Activated effector memory CD4-positive, alpha-beta T cell treated with Interleukin-2 at 50 U/mL for 16 hours (primary cell): Measurements from ENCODE around the gene MARCHF3.
"Not testable (repeated sequence)": the region's sequence is repeated elsewhere in the genome, so short reads cannot be mapped to it uniquely, and the experiment has no call there.

Experiments used
- DNase-seq: peaks from one replicate; pipeline ENCODE4 v3.0.0-alpha.2; 2020

The MARCHF3 gene

DNA sequence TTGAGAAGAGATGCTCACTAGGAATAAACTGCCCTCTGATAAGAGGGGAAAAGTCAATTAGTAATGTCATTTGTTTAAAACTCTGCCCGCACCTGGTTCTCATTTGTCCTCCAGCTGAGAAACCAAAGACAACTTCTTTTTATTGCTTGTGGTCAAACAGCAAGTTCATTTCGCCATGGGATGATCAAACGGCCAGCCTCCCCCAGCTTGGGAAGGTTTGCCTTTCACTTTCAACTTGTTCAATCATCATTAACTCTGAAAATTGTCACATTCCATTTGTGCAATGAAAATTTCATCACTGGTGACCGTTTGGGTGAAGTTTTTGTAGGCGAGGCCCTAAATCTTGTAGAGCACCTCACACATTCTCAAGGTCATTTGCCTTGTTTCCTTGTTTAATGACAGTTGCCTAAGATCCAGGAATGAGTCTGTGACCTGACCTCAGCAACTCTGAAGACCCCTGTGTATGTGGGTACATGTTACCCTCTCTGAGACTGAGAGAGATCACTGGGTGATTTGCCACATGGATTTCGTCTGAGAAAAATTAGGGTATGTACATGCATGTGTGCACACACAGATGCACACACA is 117.7 kb downstream of the MARCHF3 start:
- no peak for DNase-seq

DNA sequence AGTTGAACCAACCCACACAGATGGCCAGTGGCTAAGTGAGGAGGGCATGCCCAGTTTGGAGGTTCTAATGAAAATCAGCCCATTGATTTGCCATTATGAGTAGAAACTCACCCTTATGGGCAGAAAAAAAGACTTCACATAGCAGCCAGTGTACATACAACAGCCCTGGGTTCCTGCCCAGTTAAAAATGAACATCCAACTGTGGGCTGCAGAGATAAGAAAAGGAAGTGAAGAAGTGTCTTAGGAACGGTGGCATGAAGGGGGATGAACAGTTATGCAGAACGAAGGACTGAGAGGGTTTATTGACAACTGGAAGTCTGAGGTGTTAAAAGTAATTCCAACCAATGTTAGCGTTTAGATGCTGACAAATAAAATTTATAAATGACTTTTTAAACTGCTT is 118.4 kb downstream of the MARCHF3 start:
- no peak for DNase-seq

DNA sequence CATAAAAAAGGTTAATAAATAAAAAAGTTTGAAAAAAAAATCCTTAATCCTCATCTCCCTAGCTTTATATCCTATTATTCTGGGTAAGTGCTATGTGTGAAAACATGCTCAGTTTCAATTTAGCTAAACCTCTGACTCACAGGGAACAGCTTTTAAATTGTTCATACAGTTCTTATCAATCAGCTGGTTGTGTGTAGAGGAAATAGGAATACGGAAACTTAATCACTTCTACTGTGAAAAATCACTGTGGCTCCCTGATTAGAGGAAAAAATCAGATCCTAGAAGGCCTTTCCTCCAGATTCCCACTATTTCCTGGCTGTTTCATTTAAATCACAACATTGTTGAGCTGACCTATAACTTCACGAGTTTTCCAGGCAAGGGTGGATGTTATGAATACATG is 120.5 kb downstream of the MARCHF3 start:
- DNase-seq: no peak

DNA sequence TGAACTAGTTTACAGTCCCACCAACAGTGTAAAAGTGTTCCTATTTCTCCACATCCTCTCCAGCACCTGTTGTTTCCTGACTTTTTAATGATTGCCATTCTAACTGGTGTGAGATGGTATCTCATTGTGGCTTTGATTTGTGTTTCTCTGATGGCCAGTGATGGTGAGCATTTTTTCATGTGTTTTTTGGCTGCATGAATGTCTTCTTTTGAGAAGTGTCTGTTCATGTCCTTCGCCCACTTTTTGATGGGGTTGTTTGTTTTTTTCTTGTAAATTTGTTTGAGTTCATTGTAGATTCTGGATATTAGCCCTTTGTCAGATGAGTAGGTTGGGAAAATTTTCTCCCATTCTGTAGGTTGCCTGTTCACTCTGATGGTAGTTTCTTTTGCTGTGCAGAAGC is 126.0 kb downstream of the MARCHF3 start:
- DNase-seq: not testable (repeated sequence)

DNA sequence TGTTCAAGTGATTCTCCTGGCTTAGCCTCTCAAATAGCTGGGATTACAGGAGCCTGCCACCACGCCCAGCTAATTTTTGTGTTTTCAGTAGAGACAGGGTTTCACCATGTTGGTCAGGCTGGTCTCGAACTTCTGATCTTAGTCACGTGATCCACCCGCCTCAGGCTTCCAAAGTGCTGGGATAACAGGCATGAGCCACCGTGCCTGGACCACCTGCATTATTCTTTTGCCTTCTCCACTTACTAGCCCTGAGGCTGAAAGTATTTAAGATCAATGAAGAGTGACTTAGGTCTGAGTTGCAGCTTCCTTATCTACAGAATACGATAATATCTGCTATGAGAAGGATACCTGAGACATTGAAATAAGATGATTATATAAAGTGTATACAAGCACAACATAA is 129.6 kb downstream of the MARCHF3 start:
- no peak for DNase-seq

DNA sequence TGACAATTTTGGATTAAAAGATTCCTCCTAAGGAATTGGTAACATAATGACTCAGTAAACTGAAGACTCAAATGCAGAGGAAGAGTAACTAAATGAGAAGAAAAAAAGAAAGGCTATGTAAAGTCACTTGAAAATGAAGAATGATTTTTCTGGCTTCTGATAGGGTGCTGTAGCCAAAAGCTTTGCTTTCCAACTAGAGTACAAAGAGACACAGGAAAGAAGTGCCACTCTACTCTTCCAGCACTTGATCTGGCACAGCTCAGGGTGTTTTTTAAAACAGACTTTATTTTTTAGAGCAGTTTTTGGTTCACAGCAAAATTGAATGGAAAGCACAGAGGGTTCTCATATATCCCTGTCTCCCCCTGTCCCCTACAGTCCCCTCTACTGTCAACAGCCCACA is 130.9 kb downstream of the MARCHF3 start:
- DNase-seq: no peak

DNA sequence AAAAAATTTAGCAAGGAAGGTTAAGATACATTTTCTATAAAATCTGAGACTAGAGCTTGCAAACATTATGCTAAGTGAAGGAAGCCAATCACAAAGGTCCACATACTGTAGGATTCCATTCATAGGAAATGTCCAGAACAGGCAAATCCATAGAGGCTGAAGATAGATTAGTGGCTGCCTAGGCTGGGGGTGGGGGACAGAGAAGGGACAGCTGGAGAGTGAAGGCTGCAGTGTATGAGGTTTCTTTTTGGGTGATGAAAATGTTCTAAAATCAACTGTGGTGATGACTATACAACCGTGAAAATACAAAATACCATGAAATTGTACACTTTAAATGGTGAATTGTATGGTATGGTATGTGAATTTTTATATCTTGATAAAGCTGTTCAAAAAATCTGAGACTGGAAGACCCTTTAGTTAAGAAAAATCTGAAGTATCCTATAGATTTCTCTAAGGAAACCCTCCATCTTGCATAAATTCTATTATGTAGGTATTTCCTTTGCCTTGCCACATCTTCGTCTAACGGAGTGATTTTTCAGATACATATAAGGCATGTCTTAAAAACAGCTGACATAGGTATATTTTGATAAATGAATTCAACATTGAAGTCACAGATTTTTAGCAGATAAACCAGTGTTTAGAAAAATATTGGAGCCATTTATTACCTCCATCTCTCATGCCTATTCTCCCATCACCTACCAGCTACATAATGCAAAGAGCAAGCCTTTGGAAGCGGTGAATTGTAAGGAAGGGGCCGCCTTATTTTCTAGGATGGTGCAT is 132.3 kb downstream of the MARCHF3 start:
- DNase-seq: no peak

DNA sequence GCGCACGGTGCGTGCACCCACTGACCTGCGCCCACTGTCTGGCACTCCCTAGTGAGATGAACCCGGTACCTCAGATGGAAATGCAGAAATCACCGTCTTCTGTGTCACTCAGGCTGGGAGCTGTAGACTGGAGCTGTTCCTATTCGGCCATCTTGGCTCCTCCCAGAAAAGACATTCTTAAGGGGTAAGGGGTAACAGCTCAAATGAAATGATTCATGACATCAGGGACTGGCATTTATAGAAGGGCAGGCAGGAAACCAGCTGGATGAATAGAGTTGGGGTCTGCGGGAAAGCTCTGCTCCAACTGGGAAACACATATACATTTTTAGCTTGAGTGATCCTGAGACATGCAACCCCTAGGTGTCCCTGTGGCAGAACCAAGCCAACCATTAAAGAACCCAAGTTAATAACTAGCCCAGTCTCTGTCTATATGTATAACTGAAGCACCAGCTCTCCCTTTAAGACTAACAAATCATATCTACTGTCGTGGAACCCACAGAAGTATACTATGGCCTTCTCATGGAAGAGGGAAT is 134.1 kb downstream of the MARCHF3 start:
- DNase-seq: no peak

DNA sequence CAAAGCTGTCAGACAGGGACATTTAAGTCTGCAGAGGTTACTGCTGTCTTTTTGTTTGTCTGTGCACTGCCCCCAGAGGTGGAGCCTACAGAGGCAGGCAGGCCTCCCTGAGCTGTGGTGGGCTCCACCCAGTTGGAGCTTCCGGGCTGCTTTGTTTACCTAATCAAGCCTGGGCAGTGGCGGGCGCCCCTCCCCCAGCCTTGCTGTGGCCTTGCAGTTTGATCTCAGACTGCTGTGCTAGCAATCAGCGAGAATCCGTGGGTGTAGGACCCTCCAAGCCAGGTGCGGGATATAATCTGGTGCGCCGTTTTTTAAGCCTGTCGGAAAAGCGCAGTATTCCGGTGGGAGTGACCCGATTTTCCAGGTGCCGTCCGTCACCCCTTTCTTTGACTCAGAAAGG is 134.6 kb downstream of the MARCHF3 start:
- DNase-seq: not testable (repeated sequence)

DNA sequence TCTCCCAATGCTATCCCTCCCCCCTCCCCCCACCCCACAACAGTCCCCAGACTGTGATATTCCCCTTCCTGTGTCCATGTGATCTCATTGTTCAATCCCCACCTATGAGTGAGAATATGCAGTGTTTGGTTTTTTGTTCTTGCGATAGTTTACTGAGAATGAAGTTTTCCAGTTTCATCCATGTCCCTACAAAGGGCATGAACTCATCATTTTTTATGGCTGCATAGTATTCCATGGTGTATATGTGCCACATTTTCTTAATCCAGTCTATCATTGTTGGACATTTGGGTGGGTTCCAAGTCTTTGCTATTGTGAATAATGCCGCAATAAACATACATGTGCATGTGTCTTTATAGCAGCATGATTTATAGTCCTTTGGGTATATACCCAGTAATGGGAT is 139.9 kb downstream of the MARCHF3 start:
- DNase-seq: not testable (repeated sequence)

DNA sequence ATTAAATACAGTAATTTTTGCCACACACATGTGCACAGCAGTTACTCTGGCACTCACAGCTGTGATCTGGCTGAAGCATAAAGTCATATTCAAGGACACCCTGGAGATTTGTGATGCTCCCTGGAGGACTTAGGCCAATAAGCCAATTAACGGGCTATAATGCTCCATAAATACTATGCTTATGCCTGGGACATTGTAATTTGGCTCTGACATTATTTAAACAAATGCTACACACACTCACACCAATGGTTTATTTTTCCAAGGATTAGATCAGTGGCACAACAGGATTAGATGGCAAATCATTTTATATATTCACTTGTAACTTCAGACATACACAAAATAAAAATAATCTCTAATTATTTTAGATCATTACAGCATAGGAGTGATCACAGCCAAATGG is 142.2 kb downstream of the MARCHF3 start:
- no peak for DNase-seq

DNA sequence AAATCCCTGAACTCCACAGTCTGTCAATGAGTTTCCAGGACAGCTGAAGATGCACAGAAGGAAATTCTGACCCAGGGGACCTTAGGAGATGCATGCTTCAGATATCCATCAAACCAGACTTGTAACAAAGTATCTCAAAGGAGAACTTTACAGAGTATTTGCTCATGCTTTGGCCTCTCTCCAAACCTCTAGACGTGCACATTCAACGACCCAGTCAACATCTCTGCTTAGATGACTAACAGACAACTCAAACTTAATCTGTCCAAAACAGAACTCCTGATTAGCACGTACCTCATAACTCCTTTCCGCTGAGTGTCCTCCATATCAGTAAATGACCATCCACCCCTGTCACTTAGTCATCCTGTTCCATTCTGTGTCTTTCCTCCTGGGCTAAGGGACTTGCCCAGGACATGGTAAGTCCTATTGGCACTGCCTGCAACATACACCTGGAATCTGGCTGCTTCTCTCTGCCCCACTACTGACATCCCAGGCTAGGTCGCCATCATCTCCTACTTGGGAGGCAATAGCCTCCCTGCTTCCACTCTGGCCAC is 146.0 kb downstream of the MARCHF3 start:
- no peak for DNase-seq

DNA sequence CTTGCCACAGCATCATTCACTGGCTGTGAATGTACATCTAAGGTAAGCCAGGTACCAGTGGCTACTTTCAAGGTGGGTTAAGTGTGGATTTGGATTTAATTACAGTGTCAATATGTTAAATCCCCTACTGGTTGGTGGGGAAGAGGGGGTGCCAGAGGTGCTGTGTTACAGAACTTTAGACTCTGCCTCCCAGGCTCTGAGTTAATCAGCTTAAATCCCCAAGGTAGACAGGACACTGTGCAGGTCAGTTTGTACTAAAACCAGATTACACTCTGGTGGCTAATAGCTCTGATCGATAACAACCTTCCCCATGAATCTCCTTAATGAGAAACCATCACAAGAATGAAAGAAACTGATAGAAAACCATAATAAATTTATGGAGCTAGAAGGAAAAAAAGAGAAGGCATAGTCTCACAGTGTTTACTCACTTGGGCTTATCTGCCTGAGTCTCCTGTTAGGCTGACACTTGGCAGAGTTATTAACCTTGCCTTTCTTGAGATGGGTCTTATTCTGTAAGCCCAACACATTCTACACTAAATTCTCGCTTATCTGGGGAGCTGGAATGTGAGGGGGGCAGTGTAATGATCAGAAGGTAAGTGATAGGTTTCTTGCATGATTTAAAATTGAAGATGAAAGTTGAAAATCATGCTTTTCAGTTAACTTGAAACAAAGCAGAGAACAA is 146.7 kb downstream of the MARCHF3 start:
- DNase-seq: no peak

DNA sequence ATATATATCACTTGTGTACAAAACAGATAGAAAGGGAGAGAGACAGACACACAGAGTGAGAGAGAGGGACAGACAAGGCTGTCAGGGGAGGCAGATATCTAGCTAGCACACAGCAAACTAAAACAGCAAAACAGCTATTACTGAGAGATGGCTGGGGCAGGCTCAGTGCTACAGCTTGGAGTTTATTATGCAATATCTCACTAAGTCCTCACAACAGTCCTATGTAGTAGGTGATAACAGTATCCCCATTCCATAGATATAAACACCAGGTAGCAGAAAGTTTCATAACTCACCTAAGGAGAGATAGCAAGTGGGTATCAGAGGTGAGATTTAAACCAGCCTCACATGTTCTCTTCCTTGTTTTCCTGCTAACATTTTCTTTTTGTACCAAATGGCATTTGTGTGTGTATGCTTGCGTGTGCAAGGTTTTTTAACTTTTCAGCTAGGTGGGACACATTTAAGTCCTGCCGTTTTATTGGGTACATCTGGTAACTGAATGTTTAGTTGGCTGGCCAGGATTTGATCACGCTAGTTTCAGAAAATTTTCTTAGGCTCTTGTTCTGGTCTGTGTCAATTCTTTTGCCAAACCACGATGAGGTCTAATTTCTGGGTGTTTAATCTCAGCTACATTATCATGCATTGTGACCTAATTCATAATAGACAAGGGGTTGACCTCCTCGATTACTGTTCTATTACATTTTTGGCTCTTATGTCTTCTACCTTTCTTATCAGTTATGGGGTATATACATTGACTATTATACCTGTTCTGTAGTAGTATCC is 148.3 kb downstream of the MARCHF3 start:
- no peak for DNase-seq

DNA sequence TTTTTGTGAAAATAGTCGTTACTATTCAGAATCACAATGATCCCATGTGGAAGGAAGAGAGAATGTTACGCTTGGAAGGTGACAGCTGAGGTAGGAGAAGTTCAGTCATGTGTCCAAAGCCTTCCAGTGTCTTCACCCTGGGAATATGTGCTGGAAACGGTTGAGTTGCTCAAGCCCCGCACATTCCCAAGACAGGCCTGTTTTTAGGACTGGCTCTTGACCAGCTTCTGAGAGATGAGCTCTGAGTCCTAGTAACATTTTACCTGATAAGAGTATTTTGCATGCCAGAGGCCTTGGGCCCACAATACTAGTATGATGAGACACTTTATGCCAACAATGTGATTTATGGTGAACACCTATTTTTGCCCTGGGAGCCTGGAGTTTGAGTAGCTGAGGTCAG is 151.7 kb downstream of the MARCHF3 start:
- no peak for DNase-seq

DNA sequence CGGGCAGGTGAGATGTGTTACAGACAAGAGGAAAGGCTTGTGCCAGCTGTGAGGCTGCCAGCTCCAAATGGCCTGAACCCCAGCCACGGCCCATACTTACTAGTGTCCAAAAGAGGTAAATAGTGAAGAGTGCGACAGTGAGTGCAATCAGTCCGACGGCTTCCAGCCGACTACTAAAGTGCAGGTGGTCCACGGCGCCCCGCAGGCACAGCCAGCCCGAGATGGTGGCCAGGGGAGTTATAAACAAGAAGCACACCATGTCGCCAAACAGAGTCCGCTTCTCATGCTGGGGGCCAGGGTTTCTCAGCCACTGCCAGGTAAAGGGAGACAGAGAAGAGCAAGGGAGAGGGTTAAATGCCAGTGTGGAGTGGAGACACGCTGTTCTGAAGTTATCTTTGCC is 152.3 kb downstream of the MARCHF3 start:
- no peak for DNase-seq

DNA sequence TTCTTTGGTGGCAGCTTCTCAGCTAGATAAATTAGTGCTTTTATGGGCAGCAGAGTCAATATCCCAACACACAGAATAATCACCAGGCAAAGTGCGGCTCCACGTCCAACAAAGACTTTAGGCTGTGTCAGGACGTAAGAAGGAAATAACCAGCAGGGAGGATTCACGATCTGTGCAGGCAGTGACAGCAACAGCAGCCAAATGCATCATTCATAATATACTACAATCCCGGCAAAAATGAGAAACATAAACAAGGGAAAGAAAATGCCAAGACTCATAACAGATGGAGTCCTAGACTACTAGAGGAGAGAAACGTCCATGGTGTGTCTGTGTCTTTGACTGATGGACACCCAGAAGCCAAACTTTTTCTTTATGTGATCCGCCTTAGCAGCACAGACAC is 152.8 kb downstream of the MARCHF3 start:
- DNase-seq: no peak

DNA sequence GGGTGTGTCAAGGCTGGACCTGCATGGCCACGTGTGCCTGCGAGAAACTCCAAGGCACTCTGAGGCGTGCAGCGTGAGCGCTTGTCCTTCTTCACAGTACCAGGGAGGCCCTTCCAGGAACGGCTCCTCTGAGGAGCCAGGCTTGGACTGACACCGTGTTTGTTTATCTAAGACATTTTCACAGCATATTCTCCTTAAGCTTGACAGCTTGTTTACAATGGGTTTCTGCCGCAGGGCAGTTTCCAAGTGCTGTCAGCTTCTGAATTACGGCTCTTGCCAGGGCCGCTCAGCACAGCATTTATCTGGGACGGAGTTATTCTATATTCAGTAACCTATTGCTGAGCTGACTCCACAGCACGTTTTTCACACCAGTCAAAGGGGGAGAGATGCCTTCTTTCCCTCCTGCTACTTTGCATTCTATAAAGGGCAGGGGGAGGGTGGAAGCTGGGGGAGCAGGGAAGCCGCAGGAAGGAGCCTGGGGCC is 155.0 kb downstream of the MARCHF3 start:
- no peak for DNase-seq

DNA sequence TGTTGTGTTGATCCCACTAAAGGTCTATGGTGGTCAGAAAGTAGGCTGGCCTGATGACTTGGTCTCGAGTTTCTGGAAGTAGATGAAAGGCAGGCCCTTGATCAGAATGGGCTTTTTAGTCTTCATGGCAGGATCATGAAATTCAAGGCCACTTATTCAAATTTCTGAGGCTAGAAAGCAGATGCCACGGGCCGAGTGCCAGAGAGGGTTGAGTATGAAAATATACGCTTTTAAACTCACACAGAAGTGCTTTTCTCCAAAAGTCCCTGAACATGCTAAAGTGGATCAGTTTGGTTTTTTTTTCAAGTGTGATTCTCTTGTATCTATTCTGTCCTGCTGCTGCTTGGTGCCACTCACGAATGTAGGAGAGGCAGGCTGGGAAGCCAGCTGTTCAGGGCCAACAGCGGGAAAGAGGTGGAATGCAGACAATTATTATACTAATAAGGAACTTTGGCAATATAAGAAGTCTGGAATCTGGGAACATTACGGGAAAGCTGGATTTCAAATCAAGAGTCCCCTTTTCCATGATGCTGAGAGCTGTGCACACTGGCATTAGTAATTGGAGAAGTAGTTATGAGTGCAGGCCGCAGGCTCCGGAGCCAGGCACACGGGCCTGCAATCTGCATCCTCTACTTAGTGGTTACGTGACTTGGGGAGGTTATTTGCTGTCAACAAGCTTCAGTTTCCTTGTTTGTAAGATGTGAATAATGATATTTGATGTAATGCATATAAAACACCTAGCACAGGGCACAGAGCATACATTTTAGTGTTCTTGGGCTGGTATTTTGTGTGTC is 157.6 kb downstream of the MARCHF3 start:
- no peak for DNase-seq

DNA sequence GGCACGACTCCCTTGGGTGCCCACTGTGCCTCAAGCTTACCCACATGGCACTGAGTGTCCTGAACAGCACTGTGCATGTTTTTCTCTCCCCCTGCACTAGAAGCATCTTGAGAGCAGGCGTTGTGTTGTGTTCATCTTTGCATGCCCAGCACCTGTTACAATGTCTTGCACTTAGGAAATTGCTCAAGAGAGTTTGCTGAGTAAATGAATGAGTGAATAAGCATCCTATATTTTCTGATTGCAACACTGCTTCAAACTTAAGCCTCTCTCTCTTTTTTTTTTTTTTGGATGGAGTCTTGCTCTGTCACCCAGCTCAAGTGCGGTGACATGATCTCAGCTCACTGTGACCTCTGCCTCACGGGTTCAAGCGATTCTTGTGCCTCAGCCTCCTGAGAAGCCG is 158.9 kb downstream of the MARCHF3 start:
- DNase-seq: no peak

DNA sequence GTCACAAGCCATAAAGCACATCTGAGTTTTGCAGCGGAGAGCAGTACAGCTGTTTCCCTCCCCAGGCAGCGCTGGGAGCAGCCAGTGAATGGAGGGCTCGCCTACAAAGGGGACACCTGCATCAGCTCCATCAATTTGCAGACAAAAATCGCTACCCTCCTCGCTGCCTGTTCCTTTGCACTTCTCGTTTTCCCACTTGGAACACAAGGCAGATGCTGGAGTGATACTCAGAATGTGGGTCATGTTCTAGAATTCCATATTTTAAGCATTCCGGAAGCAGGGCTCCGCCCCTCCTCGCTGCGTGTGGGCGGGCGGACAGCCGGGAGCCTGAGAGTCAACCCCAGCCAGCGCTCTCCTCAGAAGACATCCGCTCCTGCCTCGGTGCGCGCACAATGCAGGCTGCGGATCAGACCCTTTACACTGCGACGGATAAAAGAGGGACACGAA is 161.3 kb downstream of the MARCHF3 start:
- DNase-seq: no peak
